Loucy (cell line): ENCODE results near the gene DALRD3.

Experiments
- CTCF ChIP-seq: fragments of 200-600 bp; sonication (generic); conservative IDR thresholded peaks from 2 replicates; pipeline ENCODE4 v1.5.1; 2014; ENCODE audit warnings: mild to moderate bottlenecking, antibody characterized with exemption, low read length
- EZH2phosphoT487 ChIP-seq: fragments of 200-600 bp; IDR thresholded peaks from 2 replicates; pipeline ENCODE4 v1.6.1; 2018; ENCODE audit warnings: antibody characterized with exemption, mild to moderate bottlenecking, moderate library complexity, borderline replicate concordance

- TF ChIP-seq CTCF = no peak
- no peak for TF ChIP-seq EZH2phosphoT487
Observed at GRCh38 chr3:49057268-49057667, 38.9 kb upstream of the DALRD3 start.
